ENCODE measurements around the gene SBNO1.

Gene SBNO1

GRCh38 chr12:123395236-123395635 is 30.6 kb upstream of the SBNO1 start:
- no peak for TF ChIP-seq CTCF (IDR thresholded peaks at IDR 0.05; ENCODE audit: control insufficient read depth, insufficient read depth, low read depth, low read length, missing control alignments)
- H3K4me3 ChIP-seq (ENCODE audit: control insufficient read depth, low read depth, low read length): no peak overlapping the region

GRCh38 chr12:123393747-123394146 is 29.1 kb upstream of the SBNO1 start:
- no peak overlapping the region for H3K4me3 ChIP-seq (ENCODE audit: control insufficient read depth, low read depth, low read length)
- peak; percentile 16 for DNase-seq (ENCODE audit: low read depth)
- no peak for TF ChIP-seq CTCF (IDR thresholded peaks at IDR 0.05; ENCODE audit: control insufficient read depth, insufficient read depth, low read depth, low read length, missing control alignments)

More at GRCh38 chr12:123395236-123395635, 30.6 kb upstream of the SBNO1 start:
- no peak for DNase-seq (ENCODE audit: low read depth)

GRCh38 chr12:123391546-123392343 is 27.1 kb upstream of the SBNO1 start:
- no peak for TF ChIP-seq CTCF (IDR thresholded peaks at IDR 0.05; ENCODE audit: control insufficient read depth, insufficient read depth, low read depth, low read length, missing control alignments)

GRCh38 chr12:123390498-123391426 is 26.1 kb upstream of the SBNO1 start:
- DNase-seq (ENCODE audit: low read depth): no peak
- H3K4me3 ChIP-seq (ENCODE audit: control insufficient read depth, low read depth, low read length): peak overlapping the region; percentile 44
- no peak for TF ChIP-seq CTCF (IDR thresholded peaks at IDR 0.05; ENCODE audit: control insufficient read depth, insufficient read depth, low read depth, low read length, missing control alignments)

More at GRCh38 chr12:123391546-123392343, 27.1 kb upstream of the SBNO1 start:
- no peak for DNase-seq (ENCODE audit: low read depth)
- H3K4me3 ChIP-seq (ENCODE audit: control insufficient read depth, low read depth, low read length): no peak overlapping the region

GRCh38 chr12:123389560-123390351 is 25.1 kb upstream of the SBNO1 start:
- no peak for DNase-seq (ENCODE audit: low read depth)
- H3K4me3 ChIP-seq (ENCODE audit: control insufficient read depth, low read depth, low read length): peak overlapping the region; percentile 44
- TF ChIP-seq CTCF (IDR thresholded peaks at IDR 0.05; ENCODE audit: control insufficient read depth, insufficient read depth, low read depth, low read length, missing control alignments): no peak
